WTC11 (cell line): Measurements from ENCODE around the gene CDC20B. TPM values are rescaled to one million over a fixed set of nuclear protein-coding genes. Genes with fewer than 3 reads are reported as not detected.

Source experiments
- ATAC-seq: fragments of 200-7000 bp; cut with Tn5 transposase; 2 replicates; pipeline ENCODE4 v1.10.0; 2021; ENCODE audit warnings: mild to moderate bottlenecking, moderate library complexity
- CTCF ChIA-PET: fragments of 300-600 bp; sonication (Branson Sonifier 250); formaldehyde crosslinking; loops from one replicate; lab custom pipeline; 2021; ENCODE audit warnings: antibody characterized with exemption; lab: Charles Lee
- POLR2A ChIA-PET: fragments of 350-600 bp; sonication (Branson Sonifier 250); formaldehyde crosslinking; loops from one replicate; lab custom pipeline; 2021; ENCODE audit warnings: antibody characterized with exemption; lab: Charles Lee
- DNase-seq: peaks from one replicate; pipeline ENCODE4 v3.0.0; 2021; ENCODE audit warnings: low spot score
- H3K27ac Mint-ChIP-seq: 2 replicates; pipeline ENCODE4 v1.8.0; 2021; ENCODE audit warnings: mixed read lengths
- H3K27me3 Mint-ChIP-seq: 2 replicates; pipeline ENCODE4 v1.8.0; 2021; ENCODE audit warnings: low read depth, mild to moderate bottlenecking, moderate library complexity, mixed read lengths
- H3K36me3 Mint-ChIP-seq: 2 replicates; pipeline ENCODE4 v1.8.0; 2021; ENCODE audit warnings: mixed read lengths
- H3K4me1 Mint-ChIP-seq: 2 replicates; pipeline ENCODE4 v1.8.0; 2022; ENCODE audit warnings: mixed read lengths
- H3K4me3 Mint-ChIP-seq: 2 replicates; pipeline ENCODE4 v1.8.0; 2021; ENCODE audit warnings: mild to moderate bottlenecking, moderate library complexity, mixed read lengths
- H3K9me3 Mint-ChIP-seq: 2 replicates; pipeline ENCODE4 v1.8.0; 2021; ENCODE audit warnings: mixed read lengths
- ATF2 ChIP-seq: sonication (generic); formaldehyde crosslinking; IDR thresholded peaks from 2 replicates; pipeline ENCODE4 v1.8.1; 2022; ENCODE audit warnings: low read depth, missing genetic modification reagents, borderline replicate concordance
- CBFB ChIP-seq: sonication (generic); formaldehyde crosslinking; IDR thresholded peaks from 2 replicates; pipeline ENCODE4 v1.8.1; 2022; ENCODE audit warnings: mild to moderate bottlenecking, low read depth, missing genetic modification reagents
- FOXJ3 ChIP-seq: sonication (generic); formaldehyde crosslinking; IDR thresholded peaks from 2 replicates; pipeline ENCODE4 v1.9.0; 2021; ENCODE audit warnings: missing genetic modification reagents, mild to moderate bottlenecking, borderline replicate concordance
- FOXK1 ChIP-seq: sonication (generic); formaldehyde crosslinking; IDR thresholded peaks from 2 replicates; pipeline ENCODE4 v1.8.0; 2022; ENCODE audit warnings: mild to moderate bottlenecking, moderate library complexity, missing genetic modification reagents
- FOXP1 ChIP-seq: sonication (generic); formaldehyde crosslinking; IDR thresholded peaks from 2 replicates; pipeline ENCODE4 v1.8.0; 2022; ENCODE audit warnings: missing genetic modification reagents, mild to moderate bottlenecking, moderate library complexity, borderline replicate concordance
- GTF2I ChIP-seq: fragments of 250-450 bp; sonication (Bioruptor Pico); conservative IDR thresholded peaks from 2 replicates; pipeline ENCODE4 v1.4.0; 2021; ENCODE audit warnings: mild to moderate bottlenecking
- HMGA2 ChIP-seq: fragments of 250-450 bp; sonication (Bioruptor Pico); IDR thresholded peaks from 2 replicates; pipeline ENCODE4 v1.4.0; 2021; ENCODE audit warnings: mild to moderate bottlenecking, moderate library complexity
- IRF1 ChIP-seq: sonication (generic); formaldehyde crosslinking; IDR thresholded peaks from 2 replicates; pipeline ENCODE4 v1.8.0; 2023; ENCODE audit warnings: missing genetic modification reagents
- JAZF1 ChIP-seq: fragments of 250-450 bp; sonication (Bioruptor Pico); IDR thresholded peaks from 2 replicates; pipeline ENCODE4 v1.9.0; 2021; ENCODE audit warnings: moderate library complexity, mild to moderate bottlenecking, inconsistent platforms
- MLX ChIP-seq: sonication (generic); formaldehyde crosslinking; IDR thresholded peaks from 2 replicates; pipeline ENCODE4 v1.8.1; 2023; ENCODE audit warnings: mild to moderate bottlenecking, missing genetic modification reagents, moderate library complexity
- NFATC4 ChIP-seq: fragments of 250-450 bp; sonication (Bioruptor Pico); IDR thresholded peaks from 2 replicates; pipeline ENCODE4 v1.9.0; 2021; ENCODE audit warnings: mild to moderate bottlenecking
- NFE2L1 ChIP-seq: sonication (generic); formaldehyde crosslinking; IDR thresholded peaks from 2 replicates; pipeline ENCODE4 v1.8.1; 2023; ENCODE audit warnings: missing genetic modification reagents
- NR2C2 ChIP-seq: sonication (generic); formaldehyde crosslinking; IDR thresholded peaks from 2 replicates; pipeline ENCODE4 v1.8.0; 2022; ENCODE audit warnings: mild to moderate bottlenecking, missing genetic modification reagents
- NR3C1 ChIP-seq: sonication (generic); formaldehyde crosslinking; conservative IDR thresholded peaks from 2 replicates; pipeline ENCODE4 v1.8.1; 2023; ENCODE audit warnings: low read depth, mild to moderate bottlenecking, missing genetic modification reagents
- OVOL2 ChIP-seq: fragments of 250-450 bp; sonication (Bioruptor Pico); IDR thresholded peaks from 2 replicates; pipeline ENCODE4 v1.9.0; 2021; ENCODE audit warnings: mild to moderate bottlenecking, borderline replicate concordance
- PRRX2 ChIP-seq: fragments of 250-450 bp; sonication (Bioruptor Pico); IDR thresholded peaks from 2 replicates; pipeline ENCODE4 v1.8.0; 2021; ENCODE audit warnings: mild to moderate bottlenecking
- RORB ChIP-seq: fragments of 250-450 bp; sonication (Bioruptor Pico); IDR thresholded peaks from 2 replicates; pipeline ENCODE4 v1.9.0; 2021; ENCODE audit warnings: mild to moderate bottlenecking
- SMAD4 ChIP-seq: sonication (generic); formaldehyde crosslinking; IDR thresholded peaks from 2 replicates; pipeline ENCODE4 v1.8.0; 2022; ENCODE audit warnings: mild to moderate bottlenecking, missing genetic modification reagents
- TCF7 ChIP-seq: sonication (generic); formaldehyde crosslinking; IDR thresholded peaks from 2 replicates; pipeline ENCODE4 v1.8.0; 2022; ENCODE audit warnings: mild to moderate bottlenecking, low read depth, missing genetic modification reagents, moderate library complexity
- TEAD1 ChIP-seq: sonication (generic); formaldehyde crosslinking; IDR thresholded peaks from 2 replicates; pipeline ENCODE4 v1.8.0; 2022; ENCODE audit warnings: mild to moderate bottlenecking, missing genetic modification reagents
- USF1 ChIP-seq: sonication (generic); formaldehyde crosslinking; IDR thresholded peaks from 2 replicates; pipeline ENCODE4 v1.8.0; 2022; ENCODE audit warnings: mild to moderate bottlenecking, missing genetic modification reagents
- ZNF138 ChIP-seq: sonication (generic); formaldehyde crosslinking; conservative IDR thresholded peaks from 2 replicates; pipeline ENCODE4 v1.8.1; 2022; ENCODE audit warnings: mild to moderate bottlenecking, moderate library complexity, missing genetic modification reagents
- ZNF281 ChIP-seq: sonication (generic); formaldehyde crosslinking; IDR thresholded peaks from 2 replicates; pipeline ENCODE4 v1.8.0; 2023; ENCODE audit warnings: mild to moderate bottlenecking, missing genetic modification reagents
- total RNA-seq: library from RNA; stranded (reverse); gene quantifications from 3 replicates; pipeline ENCODE4 v1.2.3, GENCODE V29; 2021
- TF ChIP-seq, protein P1 (sequence below): fragments of 250-450 bp; sonication (Bioruptor Pico); IDR thresholded peaks from 2 replicates; pipeline ENCODE4 v1.9.0; 2021; ENCODE audit warnings: mild to moderate bottlenecking
- TF ChIP-seq, protein P2 (sequence below): sonication (generic); formaldehyde crosslinking; IDR thresholded peaks from 2 replicates; pipeline ENCODE4 v1.8.1; 2022; ENCODE audit warnings: mild to moderate bottlenecking, moderate library complexity, missing genetic modification reagents
- TF ChIP-seq, protein P3 (sequence below): sonication (generic); formaldehyde crosslinking; IDR thresholded peaks from 2 replicates; pipeline ENCODE4 v1.8.0; 2022; ENCODE audit warnings: mild to moderate bottlenecking, missing genetic modification reagents

CDC20B gene
- total RNA-seq, 1 experiment from 2014 or later: not detected

DNA sequence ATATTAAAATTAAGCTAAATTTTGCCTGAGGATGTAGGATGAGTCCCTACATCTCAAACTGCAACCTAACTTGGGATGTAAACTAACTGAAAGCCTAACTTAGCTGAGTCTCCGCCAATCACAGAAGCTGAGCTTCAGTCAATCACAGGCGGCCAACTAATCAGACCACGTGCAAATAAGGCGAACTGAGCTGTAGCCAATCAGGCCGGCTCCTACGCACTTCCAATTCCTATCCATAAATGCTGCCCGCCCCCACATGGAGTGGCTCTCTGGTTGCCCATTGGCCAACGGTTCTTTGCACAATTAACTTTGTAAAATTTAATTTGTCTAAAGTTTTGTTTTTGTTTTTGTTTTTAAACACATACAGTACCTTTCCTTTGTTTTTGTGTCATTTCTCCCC, 26.9 kb downstream of the CDC20B start:
- ChIA-PET CTCF (interaction anchor here (0.7 to 1.8 kb wide), 19 partner anchors 10 to 631 kb away, joined by 3 to 46 read pairs (median 4); partner anchors contain the start of genes ESM1 and GPX8), POLR2A (interaction anchor here (0.9 kb wide), 1 partner anchor 14 kb away, joined by 4 read pairs; the partner anchor contains the start of gene GPX8)
- no peaks in the 10 kb centered on the region; the same call in none of the 2 replicates for H3K27me3 Mint-ChIP-seq
- H3K9me3 Mint-ChIP-seq: no peaks in the 10 kb centered on the region
- ATAC-seq (peak; percentile 46), DNase-seq (no peak)
- TF ChIP-seq FOXK1 (CRISPR knock-in tag): no peak
- no peak for TF ChIP-seq NFE2L1
- TF ChIP-seq, protein P1, sequence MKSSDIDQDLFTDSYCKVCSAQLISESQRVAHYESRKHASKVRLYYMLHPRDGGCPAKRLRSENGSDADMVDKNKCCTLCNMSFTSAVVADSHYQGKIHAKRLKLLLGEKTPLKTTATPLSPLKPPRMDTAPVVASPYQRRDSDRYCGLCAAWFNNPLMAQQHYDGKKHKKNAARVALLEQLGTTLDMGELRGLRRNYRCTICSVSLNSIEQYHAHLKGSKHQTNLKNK (CRISPR knock-in tag): no peak
- TF ChIP-seq, protein P2, sequence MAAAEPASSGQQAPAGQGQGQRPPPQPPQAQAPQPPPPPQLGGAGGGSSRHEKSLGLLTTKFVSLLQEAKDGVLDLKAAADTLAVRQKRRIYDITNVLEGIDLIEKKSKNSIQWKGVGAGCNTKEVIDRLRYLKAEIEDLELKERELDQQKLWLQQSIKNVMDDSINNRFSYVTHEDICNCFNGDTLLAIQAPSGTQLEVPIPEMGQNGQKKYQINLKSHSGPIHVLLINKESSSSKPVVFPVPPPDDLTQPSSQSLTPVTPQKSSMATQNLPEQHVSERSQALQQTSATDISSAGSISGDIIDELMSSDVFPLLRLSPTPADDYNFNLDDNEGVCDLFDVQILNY: no peak
- TF ChIP-seq NR2C2: no peak
- TF ChIP-seq NR3C1 (CRISPR knock-in tag): no peak
- TF ChIP-seq SMAD4 (CRISPR knock-in tag): no peak
- no peak for TF ChIP-seq JAZF1
- no peak for TF ChIP-seq HMGA2 (CRISPR knock-in tag)
- peak overlapping the region; percentile 40; the same call in 1 of the 2 replicates for H3K4me3 Mint-ChIP-seq
- no peak overlapping the region for H3K27ac Mint-ChIP-seq
- peaks cover 7% of the 10 kb centered on the region for H3K4me1 Mint-ChIP-seq
- no peaks in the 10 kb centered on the region for H3K36me3 Mint-ChIP-seq

DNA sequence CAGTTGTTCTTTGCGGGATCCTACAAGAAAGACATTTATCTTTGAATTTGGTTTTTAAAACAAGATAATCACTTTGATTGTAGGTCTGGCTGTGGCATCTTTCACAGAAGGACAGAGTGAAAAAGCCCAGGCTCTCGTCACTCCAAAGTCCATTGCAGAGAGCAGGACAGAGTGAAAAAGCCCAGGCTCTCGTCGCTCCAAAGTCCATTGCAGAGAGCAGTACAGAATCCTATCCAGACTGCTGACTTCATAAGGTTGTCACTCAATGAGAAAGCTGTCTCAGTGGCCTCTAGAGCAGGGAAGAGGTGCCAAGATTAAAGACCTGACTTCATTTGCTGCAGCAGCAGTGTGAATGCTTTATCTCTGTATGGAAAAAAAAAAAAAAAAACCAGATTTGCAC, 29.4 kb downstream of the CDC20B start:
- Mint-ChIP-seq H3K4me1 (peaks cover 4% of the 10 kb centered on the region), H3K36me3 (no peaks in the 10 kb centered on the region), H3K4me3 (no peak overlapping the region), H3K27me3 (no peaks in the 10 kb centered on the region; the same call in 1 of the 2 replicates), H3K27ac (no peak overlapping the region), H3K9me3 (no peaks in the 10 kb centered on the region)
- ChIA-PET CTCF (no interaction called here), POLR2A (interaction anchor here (0.6 kb wide), 1 partner anchor 528 kb away, joined by 3 read pairs; no protein-coding TSS in a partner anchor)
- no peak for ATAC-seq
- DNase-seq: no peak
- TF ChIP-seq ATF2 (CRISPR knock-in tag) (no peak), PRRX2 (CRISPR knock-in tag) (no peak), FOXP1 (CRISPR knock-in tag) (no peak), TEAD1 (CRISPR knock-in tag) (no peak), USF1 (CRISPR knock-in tag) (no peak), FOXJ3 (no peak), NR2C2 (no peak), MLX (no peak), RORB (CRISPR knock-in tag) (no peak), NFATC4 (CRISPR knock-in tag) (no peak), CBFB (no peak), IRF1 (CRISPR knock-in tag) (no peak), ZNF281 (CRISPR knock-in tag) (no peak), OVOL2 (no peak), GTF2I (CRISPR knock-in tag) (no peak), ZNF138 (CRISPR knock-in tag) (no peak), TCF7 (CRISPR knock-in tag) (no peak)
- TF ChIP-seq, protein P3, sequence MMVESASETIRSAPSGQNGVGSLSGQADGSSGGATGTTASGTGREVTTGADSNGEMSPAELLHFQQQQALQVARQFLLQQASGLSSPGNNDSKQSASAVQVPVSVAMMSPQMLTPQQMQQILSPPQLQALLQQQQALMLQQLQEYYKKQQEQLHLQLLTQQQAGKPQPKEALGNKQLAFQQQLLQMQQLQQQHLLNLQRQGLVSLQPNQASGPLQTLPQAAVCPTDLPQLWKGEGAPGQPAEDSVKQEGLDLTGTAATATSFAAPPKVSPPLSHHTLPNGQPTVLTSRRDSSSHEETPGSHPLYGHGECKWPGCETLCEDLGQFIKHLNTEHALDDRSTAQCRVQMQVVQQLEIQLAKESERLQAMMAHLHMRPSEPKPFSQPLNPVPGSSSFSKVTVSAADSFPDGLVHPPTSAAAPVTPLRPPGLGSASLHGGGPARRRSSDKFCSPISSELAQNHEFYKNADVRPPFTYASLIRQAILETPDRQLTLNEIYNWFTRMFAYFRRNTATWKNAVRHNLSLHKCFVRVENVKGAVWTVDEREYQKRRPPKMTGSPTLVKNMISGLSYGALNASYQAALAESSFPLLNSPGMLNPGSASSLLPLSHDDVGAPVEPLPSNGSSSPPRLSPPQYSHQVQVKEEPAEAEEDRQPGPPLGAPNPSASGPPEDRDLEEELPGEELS (CRISPR knock-in tag): no peak
- TF ChIP-seq, protein P2: no peak
